Endodermal cell (in vitro differentiated cells): ENCODE results near the gene TSPAN17. TPM values are rescaled to one million over a fixed set of nuclear protein-coding genes. Genes with fewer than 3 reads are reported as not detected.

Experiments
- DNase-seq: peaks from one replicate; pipeline ENCODE4 v3.0.0-alpha.2; 2017
- H3K27ac ChIP-seq: 2 replicates; pipeline ENCODE4 v1.5.1; 2013; ENCODE audit warnings: mild to moderate bottlenecking, low read depth, low read length, moderate library complexity
- H3K27me3 ChIP-seq: 2 replicates; pipeline ENCODE4 v1.6.1; 2013; ENCODE audit warnings: mild to moderate bottlenecking, low read length, moderate library complexity; ENCODE audit not compliant: insufficient read depth, control insufficient read depth, poor library complexity, severe bottlenecking
- H3K36me3 ChIP-seq: 2 replicates; pipeline ENCODE4 v1.7.0; 2013; ENCODE audit warnings: mild to moderate bottlenecking, low read length, moderate library complexity; ENCODE audit not compliant: control insufficient read depth, insufficient read depth
- H3K4me1 ChIP-seq: one replicate; pipeline ENCODE4 v1.7.0; 2013; ENCODE audit warnings: low read length; ENCODE audit not compliant: control insufficient read depth, insufficient read depth
- H3K4me3 ChIP-seq: 2 replicates; pipeline ENCODE4 v1.5.1; 2013; ENCODE audit warnings: mild to moderate bottlenecking, low read length, moderate library complexity
- H3K9ac ChIP-seq: 2 replicates; pipeline ENCODE4 v1.6.1; 2013; ENCODE audit warnings: mild to moderate bottlenecking, low read length, moderate library complexity; ENCODE audit not compliant: poor library complexity, severe bottlenecking; ENCODE audit errors: extremely low read depth
- H3K9me3 ChIP-seq: 2 replicates; pipeline ENCODE4 v1.6.1; 2013; ENCODE audit warnings: mild to moderate bottlenecking, low read length, moderate library complexity; ENCODE audit not compliant: control insufficient read depth
- H3K27ac Mint-ChIP-seq: 2 replicates; pipeline ENCODE4 v1.8.0; 2020; ENCODE audit warnings: mixed read lengths
- H3K27me3 Mint-ChIP-seq: 2 replicates; pipeline ENCODE4 v1.8.0; 2021; ENCODE audit warnings: mild to moderate bottlenecking, mixed read lengths; ENCODE audit not compliant: insufficient read depth
- H3K36me3 Mint-ChIP-seq: 2 replicates; pipeline ENCODE4 v1.8.0; 2020; ENCODE audit warnings: low read depth, mixed read lengths
- H3K4me1 Mint-ChIP-seq: 2 replicates; pipeline ENCODE4 v1.8.0; 2020; ENCODE audit warnings: mixed read lengths
- H3K4me3 Mint-ChIP-seq: 2 replicates; pipeline ENCODE4 v1.8.0; 2020; ENCODE audit warnings: mild to moderate bottlenecking, moderate library complexity, mixed read lengths
- H3K9me3 Mint-ChIP-seq: 2 replicates; pipeline ENCODE4 v1.8.0; 2020; ENCODE audit warnings: mild to moderate bottlenecking, mixed read lengths
- WGBS, 2 experiments: methylation state at CpG; one replicate each; pipeline versions ENCODE4 v1.1.5 to v1.1.7; 2013; ENCODE audit warnings: missing lambda C conversion rate in 2 of 2, mixed read lengths in 1 of 2; ENCODE audit not compliant: insufficient coverage in 1 of 2, insufficient read length in 1 of 2; 5-methylcytosine and 5-hydroxymethylcytosine counted together
- total RNA-seq, 2 donors: library from RNA; stranded (reverse); fragmentation: NEBNext Ultra II Directional in 1 of 2; extraction: Animal tissue kit (Norgen Biotek cat#: 25700) in 1 of 2; gene quantifications; 2 replicates in 1 of 2; 3 replicates in 1 of 2; pipeline ENCODE4 v1.2.1, GENCODE V29; 2021
- TF ChIP-seq, protein P1 (sequence below): fragments of 200-600 bp; sonication (generic); conservative IDR thresholded peaks from 2 replicates; pipeline ENCODE4 v1.5.0; 2021; ENCODE audit warnings: antibody characterized with exemption, mild to moderate bottlenecking

Gene TSPAN17
- total RNA-seq, 2 donors from 2014 or later: 49.3 to 50.3 TPM

DNA sequence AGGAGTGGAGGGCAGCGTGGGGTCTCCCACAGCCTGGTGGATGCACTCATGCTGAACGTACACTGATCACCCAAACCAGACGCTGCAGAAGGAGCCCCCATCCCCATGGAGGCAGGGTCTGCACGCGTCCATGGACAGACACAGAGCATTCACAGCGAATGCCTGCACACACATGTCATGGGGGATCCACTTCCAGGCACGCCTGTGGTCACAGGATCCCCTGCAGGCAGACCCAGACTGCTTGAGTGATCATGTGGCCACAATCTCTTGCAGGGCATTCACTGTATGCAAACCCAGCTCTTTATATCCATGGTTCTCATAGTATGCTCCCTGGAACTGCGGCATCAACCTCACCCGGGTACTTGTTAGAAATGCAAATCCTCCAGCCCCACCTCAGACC is 22.3 kb upstream of the TSPAN17 start:
- Histone ChIP-seq H3K27me3 (peaks cover 78% of the 10 kb centered on the region), H3K36me3 (no peaks in the 10 kb centered on the region), H3K4me3 (no peak overlapping the region), H3K4me1 (no peaks in the 10 kb centered on the region), H3K9ac (no peak overlapping the region), H3K27ac (no peak overlapping the region), H3K9me3 (no peaks in the 10 kb centered on the region)
- H3K27me3 Mint-ChIP-seq: peaks cover 84% of the 10 kb centered on the region
- H3K36me3 Mint-ChIP-seq: no peaks in the 10 kb centered on the region
- no peak for DNase-seq
- H3K4me3 Mint-ChIP-seq: no peak overlapping the region
- TF ChIP-seq, protein P1, sequence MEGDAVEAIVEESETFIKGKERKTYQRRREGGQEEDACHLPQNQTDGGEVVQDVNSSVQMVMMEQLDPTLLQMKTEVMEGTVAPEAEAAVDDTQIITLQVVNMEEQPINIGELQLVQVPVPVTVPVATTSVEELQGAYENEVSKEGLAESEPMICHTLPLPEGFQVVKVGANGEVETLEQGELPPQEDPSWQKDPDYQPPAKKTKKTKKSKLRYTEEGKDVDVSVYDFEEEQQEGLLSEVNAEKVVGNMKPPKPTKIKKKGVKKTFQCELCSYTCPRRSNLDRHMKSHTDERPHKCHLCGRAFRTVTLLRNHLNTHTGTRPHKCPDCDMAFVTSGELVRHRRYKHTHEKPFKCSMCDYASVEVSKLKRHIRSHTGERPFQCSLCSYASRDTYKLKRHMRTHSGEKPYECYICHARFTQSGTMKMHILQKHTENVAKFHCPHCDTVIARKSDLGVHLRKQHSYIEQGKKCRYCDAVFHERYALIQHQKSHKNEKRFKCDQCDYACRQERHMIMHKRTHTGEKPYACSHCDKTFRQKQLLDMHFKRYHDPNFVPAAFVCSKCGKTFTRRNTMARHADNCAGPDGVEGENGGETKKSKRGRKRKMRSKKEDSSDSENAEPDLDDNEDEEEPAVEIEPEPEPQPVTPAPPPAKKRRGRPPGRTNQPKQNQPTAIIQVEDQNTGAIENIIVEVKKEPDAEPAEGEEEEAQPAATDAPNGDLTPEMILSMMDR: no peak
- WGBS, 2 experiments: 76 to 79% methylated on average over 6 to 9 of the region's 9 CpGs
- H3K9me3 Mint-ChIP-seq: no peaks in the 10 kb centered on the region
- peaks cover 4% of the 10 kb centered on the region for H3K4me1 Mint-ChIP-seq
- no peak overlapping the region for H3K27ac Mint-ChIP-seq

DNA sequence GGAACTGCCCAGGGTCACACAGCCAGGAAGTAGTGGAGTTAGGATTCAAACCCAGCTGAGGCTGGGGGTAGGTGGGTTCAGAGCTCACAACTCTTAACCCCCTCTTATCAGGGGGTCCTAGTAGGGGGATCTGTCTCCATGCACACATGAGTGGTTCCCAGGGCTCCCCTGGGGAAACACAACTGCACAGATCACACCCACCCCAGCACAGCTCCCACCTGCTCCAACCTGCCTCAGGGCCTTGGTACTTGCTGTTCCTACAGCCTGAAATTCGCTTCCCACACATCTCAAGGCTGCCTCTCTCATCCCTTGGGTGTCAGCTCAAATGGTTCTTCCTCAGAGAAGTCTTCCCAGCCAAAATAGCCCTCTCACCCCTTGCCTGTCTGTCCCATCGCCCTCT is 21.8 kb upstream of the TSPAN17 start:
- Histone ChIP-seq H3K4me3 (no peak overlapping the region), H3K27ac (no peak overlapping the region), H3K9me3 (no peaks in the 10 kb centered on the region), H3K36me3 (no peaks in the 10 kb centered on the region), H3K4me1 (no peaks in the 10 kb centered on the region), H3K9ac (no peak overlapping the region), H3K27me3 (peaks cover 76% of the 10 kb centered on the region)
- Mint-ChIP-seq H3K4me3 (no peak overlapping the region), H3K27me3 (peaks cover 81% of the 10 kb centered on the region), H3K4me1 (peaks cover 2% of the 10 kb centered on the region), H3K9me3 (no peaks in the 10 kb centered on the region), H3K27ac (no peak overlapping the region), H3K36me3 (no peaks in the 10 kb centered on the region)
- WGBS, 2 experiments: 91 to 100% methylated on average over 2 of the region's 2 CpGs
- TF ChIP-seq, protein P1: no peak
- DNase-seq: no peak

DNA sequence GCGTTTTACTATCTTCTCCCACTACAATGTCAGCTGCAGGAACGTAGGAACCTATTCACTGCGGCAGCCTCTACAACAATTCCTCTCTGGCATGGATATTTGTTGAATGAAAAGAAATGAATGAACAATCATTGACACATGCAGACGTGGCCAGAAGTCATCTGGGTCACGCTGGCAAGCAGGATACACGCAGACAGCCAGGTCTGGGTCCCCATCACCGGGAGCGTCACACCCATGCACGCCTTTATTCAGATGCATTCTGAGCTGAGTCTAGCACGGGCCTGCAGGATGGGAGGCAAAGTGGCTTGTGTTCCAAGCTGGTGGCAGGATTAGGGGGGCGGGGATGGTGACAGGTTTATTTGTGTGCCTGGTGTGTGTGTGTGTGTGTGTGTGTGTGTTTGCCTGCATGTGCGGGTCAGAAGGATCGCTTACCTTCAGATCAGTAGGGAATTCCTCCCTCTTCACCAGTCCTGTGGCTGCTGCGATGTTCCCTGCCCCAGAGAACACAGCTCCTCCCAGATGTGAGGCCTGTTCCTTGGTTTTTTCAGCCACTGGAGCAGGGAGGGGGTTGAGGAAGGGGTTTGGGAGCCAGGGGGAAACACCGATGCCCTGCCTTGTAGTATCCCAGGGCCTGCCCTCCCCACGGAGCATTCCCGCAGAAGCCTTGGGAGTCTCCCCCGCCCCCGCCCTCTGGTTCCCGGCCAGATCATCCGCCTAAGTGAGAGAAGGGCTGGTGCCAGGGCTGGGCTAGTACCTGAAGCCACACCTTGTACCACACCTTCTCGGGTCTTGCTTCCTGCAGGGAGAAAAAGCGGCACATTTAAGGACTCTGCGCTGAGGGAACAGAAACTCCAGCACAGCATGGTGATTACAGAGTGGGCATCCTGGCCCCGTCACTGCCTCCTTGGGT is 21.1 kb upstream of the TSPAN17 start:
- H3K27ac Mint-ChIP-seq: no peak overlapping the region
- H3K4me3 Mint-ChIP-seq: no peak overlapping the region
- H3K4me1 Mint-ChIP-seq: peaks cover 4% of the 10 kb centered on the region
- Histone ChIP-seq H3K36me3 (no peaks in the 10 kb centered on the region), H3K9ac (no peak overlapping the region), H3K4me1 (no peaks in the 10 kb centered on the region), H3K4me3 (no peak overlapping the region), H3K9me3 (no peaks in the 10 kb centered on the region), H3K27me3 (peaks cover 76% of the 10 kb centered on the region), H3K27ac (no peak overlapping the region)
- no peaks in the 10 kb centered on the region for H3K9me3 Mint-ChIP-seq
- TF ChIP-seq, protein P1: no peak
- no peaks in the 10 kb centered on the region for H3K36me3 Mint-ChIP-seq
- peaks cover 81% of the 10 kb centered on the region for H3K27me3 Mint-ChIP-seq
- 55 to 75% methylated on average over 9 to 25 of the region's 25 CpGs for WGBS, 2 experiments
- DNase-seq: no peak
